GM19351 (cell line): ENCODE data around the gene IL33.

Experiments used
- ATAC-seq: cut with Tn5 transposase; IDR thresholded peaks from one replicate; pipeline ENCODE4 v1.9.1; 2021; ENCODE audit warnings: mild to moderate bottlenecking, moderate library complexity; ENCODE audit not compliant: unreplicated experiment

The IL33 gene

DNA sequence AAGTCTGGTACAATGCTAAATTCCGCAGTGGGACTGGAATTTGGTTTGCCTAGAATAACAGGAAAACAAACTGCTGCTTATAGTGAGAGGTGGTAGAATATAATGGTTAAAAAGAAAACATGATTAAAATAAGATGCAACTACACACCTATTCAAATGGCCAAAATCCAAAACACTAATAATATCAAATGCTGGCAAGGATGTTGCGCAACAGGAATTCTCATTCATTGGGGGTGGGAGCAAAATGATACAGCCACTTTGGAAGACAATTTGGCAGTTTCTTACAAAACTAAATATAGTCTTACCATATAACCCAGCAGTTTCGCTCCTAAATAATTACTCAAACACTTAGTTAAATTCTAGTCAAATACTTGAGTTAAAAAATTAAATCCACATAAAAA lies 61.8 kb downstream of the IL33 start:
- no peak for ATAC-seq

- ATAC-seq: no peak
Observed at GRCh38 chr9:6301858-6302257, 86.3 kb downstream of the IL33 start.

GRCh38 chr9:6302417-6302816 lies 86.8 kb downstream of the IL33 start:
- no peak for ATAC-seq

DNA sequence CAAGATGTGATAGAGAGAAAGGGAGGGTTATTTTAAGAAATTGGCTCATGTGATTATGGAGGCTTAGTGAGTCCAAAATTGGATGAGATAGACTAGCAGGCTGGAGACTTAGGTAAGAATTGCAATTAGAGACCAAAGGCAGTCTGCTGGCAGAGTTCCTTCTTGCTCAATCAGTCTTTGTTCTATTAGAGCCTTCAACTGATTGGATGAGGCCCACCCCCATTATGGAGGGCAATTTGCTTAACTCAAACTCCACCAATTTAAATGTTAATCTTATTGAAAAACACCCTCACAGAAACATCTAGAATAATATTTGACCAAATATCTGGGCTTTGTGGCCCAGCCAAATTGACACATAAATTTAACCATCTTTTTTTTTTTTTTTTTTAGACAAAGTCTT lies 88.6 kb downstream of the IL33 start:
- ATAC-seq: no peak

DNA sequence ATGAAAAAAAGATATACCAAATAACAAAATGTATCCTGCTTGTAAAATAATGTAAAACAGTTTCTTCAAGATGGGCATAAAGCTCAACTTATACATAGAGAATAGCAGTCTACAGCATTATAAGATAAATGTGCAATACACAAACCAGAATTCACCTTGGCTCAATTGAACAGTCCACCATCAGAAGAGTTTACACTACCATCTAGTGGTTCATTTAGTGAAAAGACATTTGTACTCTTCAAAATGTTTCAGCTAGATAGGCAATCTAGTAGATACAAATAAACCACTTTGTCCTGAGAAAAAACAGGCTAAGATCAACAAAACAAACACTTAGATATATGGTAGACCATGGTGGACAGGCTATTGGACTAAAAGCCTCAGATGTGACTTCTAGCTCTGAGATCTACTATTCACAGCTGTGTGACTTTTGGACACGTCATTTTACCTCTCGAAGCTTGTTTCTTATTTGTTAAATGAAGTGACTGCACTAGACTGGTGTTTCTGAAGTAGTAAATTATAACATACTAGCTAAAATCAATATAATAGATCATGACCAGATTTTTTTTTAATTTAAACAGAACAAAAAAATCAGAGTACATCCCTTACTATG lies 90.5 kb downstream of the IL33 start:
- ATAC-seq: no peak
